Glutamatergic neuron (in vitro differentiated cells): ENCODE results near the gene C2CD4D. TPM values are rescaled to one million over a fixed set of nuclear protein-coding genes. Genes with fewer than 3 reads are reported as not detected.

Experiments
- DNase-seq: peaks from one replicate; pipeline ENCODE4 v3.0.0; 2022
- H3K27ac Mint-ChIP-seq: one replicate; pipeline ENCODE4 v1.8.0; 2020; ENCODE audit warnings: mild to moderate bottlenecking, mixed read lengths, inconsistent platforms; ENCODE audit not compliant: unreplicated experiment
- H3K27me3 Mint-ChIP-seq: one replicate; pipeline ENCODE4 v1.8.0; 2020; ENCODE audit warnings: mild to moderate bottlenecking, moderate library complexity, mixed read lengths, inconsistent platforms; ENCODE audit not compliant: unreplicated experiment
- H3K36me3 Mint-ChIP-seq: one replicate; pipeline ENCODE4 v1.8.0; 2020; ENCODE audit warnings: mild to moderate bottlenecking, mixed read lengths, inconsistent platforms; ENCODE audit not compliant: unreplicated experiment
- H3K4me1 Mint-ChIP-seq: one replicate; pipeline ENCODE4 v1.8.0; 2020; ENCODE audit warnings: mild to moderate bottlenecking, low read depth, mixed read lengths, inconsistent platforms; ENCODE audit not compliant: unreplicated experiment
- H3K4me3 Mint-ChIP-seq: one replicate; pipeline ENCODE4 v1.8.0; 2020; ENCODE audit warnings: mild to moderate bottlenecking, mixed read lengths, inconsistent platforms; ENCODE audit not compliant: unreplicated experiment
- H3K9me3 Mint-ChIP-seq: one replicate; pipeline ENCODE4 v1.8.0; 2020; ENCODE audit warnings: mild to moderate bottlenecking, moderate library complexity, mixed read lengths, inconsistent platforms; ENCODE audit not compliant: unreplicated experiment
- total RNA-seq: library from RNA; stranded (reverse); fragmentation: NEBNext Ultra II Directional; extraction: Animal tissue kit (Norgen Biotek cat#: 25700); gene quantifications from one replicate; pipeline ENCODE4 v1.2.1, GENCODE V29; 2021; ENCODE audit not compliant: unreplicated experiment
- TF ChIP-seq, protein P1 (sequence below): fragments of 200-600 bp; sonication (generic); IDR thresholded peaks from one replicate; pipeline ENCODE4 v1.5.0; 2021; ENCODE audit not compliant: partially characterized antibody, unreplicated experiment

C2CD4D gene
- total RNA-seq, 1 donor from 2014 or later = not detected

DNA sequence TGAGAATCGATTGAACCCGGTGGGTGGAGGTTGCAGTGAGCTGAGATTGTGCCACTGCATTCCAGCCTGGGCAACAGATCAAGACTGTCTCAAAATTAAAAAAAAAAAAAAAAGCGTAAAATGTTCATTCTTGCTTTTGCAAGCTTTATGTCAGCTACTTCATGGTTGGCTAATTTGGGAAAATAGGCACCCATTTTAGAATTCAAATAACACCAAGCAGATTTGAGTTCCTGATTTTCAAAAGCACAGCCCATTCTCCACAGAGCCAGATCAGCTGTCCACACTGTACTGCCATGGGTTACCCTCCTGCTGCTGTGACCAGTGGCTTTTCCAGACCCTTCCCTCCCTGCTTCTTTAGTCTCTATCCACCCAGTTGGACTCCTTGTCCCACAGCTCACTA is 9.5 kb upstream of the C2CD4D start:
- H3K27ac Mint-ChIP-seq = no peak overlapping the region
- H3K9me3 Mint-ChIP-seq = no peaks in the 10 kb centered on the region
- H3K36me3 Mint-ChIP-seq = no peaks in the 10 kb centered on the region
- no peak for DNase-seq
- TF ChIP-seq, protein P1, sequence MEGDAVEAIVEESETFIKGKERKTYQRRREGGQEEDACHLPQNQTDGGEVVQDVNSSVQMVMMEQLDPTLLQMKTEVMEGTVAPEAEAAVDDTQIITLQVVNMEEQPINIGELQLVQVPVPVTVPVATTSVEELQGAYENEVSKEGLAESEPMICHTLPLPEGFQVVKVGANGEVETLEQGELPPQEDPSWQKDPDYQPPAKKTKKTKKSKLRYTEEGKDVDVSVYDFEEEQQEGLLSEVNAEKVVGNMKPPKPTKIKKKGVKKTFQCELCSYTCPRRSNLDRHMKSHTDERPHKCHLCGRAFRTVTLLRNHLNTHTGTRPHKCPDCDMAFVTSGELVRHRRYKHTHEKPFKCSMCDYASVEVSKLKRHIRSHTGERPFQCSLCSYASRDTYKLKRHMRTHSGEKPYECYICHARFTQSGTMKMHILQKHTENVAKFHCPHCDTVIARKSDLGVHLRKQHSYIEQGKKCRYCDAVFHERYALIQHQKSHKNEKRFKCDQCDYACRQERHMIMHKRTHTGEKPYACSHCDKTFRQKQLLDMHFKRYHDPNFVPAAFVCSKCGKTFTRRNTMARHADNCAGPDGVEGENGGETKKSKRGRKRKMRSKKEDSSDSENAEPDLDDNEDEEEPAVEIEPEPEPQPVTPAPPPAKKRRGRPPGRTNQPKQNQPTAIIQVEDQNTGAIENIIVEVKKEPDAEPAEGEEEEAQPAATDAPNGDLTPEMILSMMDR = no peak
- H3K4me3 Mint-ChIP-seq = no peak overlapping the region
- no peaks in the 10 kb centered on the region for H3K4me1 Mint-ChIP-seq
- peaks cover 9% of the 10 kb centered on the region for H3K27me3 Mint-ChIP-seq

- Mint-ChIP-seq H3K36me3 (no peaks in the 10 kb centered on the region), H3K27ac (no peak overlapping the region)
- TF ChIP-seq, protein P1 = no peak
Measured at GRCh38 chr1:151847867-151848596, 8.4 kb upstream of the C2CD4D start.

DNA sequence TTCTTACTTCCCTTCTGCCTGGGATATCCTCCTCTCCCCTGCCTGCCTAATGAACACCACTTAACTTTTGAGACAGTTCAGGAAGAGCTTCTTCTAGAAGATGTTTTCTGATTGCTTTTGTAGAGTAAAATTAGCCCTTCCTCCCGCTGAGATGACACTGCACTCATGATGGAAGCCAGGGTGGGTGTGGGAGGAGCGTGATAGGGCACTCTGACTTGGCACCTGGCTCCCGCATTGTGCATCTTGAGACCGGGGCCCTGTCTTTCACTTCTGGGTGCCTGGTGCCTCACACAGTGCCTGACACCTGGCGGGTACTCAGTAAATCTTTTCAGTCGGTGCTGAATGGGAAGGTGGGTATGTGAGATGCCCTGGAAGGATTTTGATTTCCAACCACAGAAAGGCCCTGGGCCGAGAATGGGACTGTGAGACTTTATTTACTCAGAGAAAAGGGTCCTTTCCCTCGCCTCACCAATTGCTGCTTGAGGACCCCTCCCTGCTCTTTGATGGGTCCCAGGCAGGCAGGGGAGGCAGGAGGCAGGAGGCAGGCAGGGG is 7.1 kb upstream of the C2CD4D start:
- Mint-ChIP-seq H3K9me3 (no peaks in the 10 kb centered on the region), H3K36me3 (no peaks in the 10 kb centered on the region), H3K4me3 (no peak overlapping the region), H3K4me1 (no peaks in the 10 kb centered on the region), H3K27me3 (peaks cover 8% of the 10 kb centered on the region), H3K27ac (no peak overlapping the region)
- TF ChIP-seq, protein P1 = no peak
- DNase-seq = no peak

More at GRCh38 chr1:151847867-151848596, 8.4 kb upstream of the C2CD4D start:
- Mint-ChIP-seq H3K9me3 (no peaks in the 10 kb centered on the region), H3K4me3 (no peak overlapping the region), H3K27me3 (peaks cover 9% of the 10 kb centered on the region), H3K4me1 (no peaks in the 10 kb centered on the region)
- DNase-seq = no peak

- Mint-ChIP-seq H3K4me3 (no peak overlapping the region), H3K36me3 (no peaks in the 10 kb centered on the region), H3K4me1 (no peaks in the 10 kb centered on the region), H3K27me3 (peaks cover 8% of the 10 kb centered on the region), H3K27ac (no peak overlapping the region), H3K9me3 (no peaks in the 10 kb centered on the region)
- no peak for DNase-seq
- TF ChIP-seq, protein P1 = no peak
Measured at GRCh38 chr1:151846062-151846568, 6.5 kb upstream of the C2CD4D start.

DNA sequence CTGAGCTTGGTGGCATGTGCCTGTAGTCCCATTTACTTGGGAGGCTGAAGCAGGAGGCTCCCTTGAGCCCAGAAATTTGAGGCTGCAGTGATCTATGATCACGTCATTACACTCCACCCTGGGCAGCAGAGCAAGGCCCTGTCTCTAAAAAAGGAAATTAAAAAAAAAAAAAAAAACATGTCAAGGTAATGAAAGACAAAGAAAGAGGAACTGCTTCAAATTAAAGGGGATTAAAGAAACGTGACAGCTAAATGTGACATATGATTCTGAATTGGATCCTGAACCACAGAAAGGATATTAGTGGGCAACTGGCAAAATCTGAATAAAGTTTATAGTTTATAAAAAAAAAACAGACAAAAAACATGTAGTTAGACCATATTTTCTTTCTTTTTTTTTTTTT is 3.8 kb upstream of the C2CD4D start:
- Mint-ChIP-seq H3K36me3 (no peaks in the 10 kb centered on the region), H3K27ac (no peak overlapping the region), H3K27me3 (peaks cover 18% of the 10 kb centered on the region)

More for the DNA sequence above, 3.8 kb upstream of the C2CD4D start:
- Mint-ChIP-seq H3K4me1 (no peaks in the 10 kb centered on the region), H3K4me3 (no peak overlapping the region), H3K9me3 (no peaks in the 10 kb centered on the region)
- DNase-seq = no peak
- TF ChIP-seq, protein P1 = no peak
